ENCODE results near the gene IVNS1ABP. TPM values are rescaled to one million over a fixed set of nuclear protein-coding genes. Genes with fewer than 3 reads are reported as not detected.

Gene IVNS1ABP
- total RNA-seq, 4 donors from 2014 or later, result 41.8 to 125 (median 66.7) TPM

GRCh38 chr1:185319139-185319475 is 2.1 kb upstream of the IVNS1ABP start:
- peak overlapping the region in 3 of 4 donors; percentile 97 to 99 (median 98) for H3K27ac ChIP-seq
- H3K9me3 ChIP-seq, result no peaks in the 10 kb centered on the region
- no peaks in the 10 kb centered on the region for H3K27me3 ChIP-seq
- peaks cover 0 to 32% (median 12%) of the 10 kb centered on the region in 4 donors for H3K4me1 ChIP-seq
- no peak overlapping the region for H3K4me3 ChIP-seq
- TF ChIP-seq EP300 (IDR thresholded peaks at IDR 0.05) (no peak), POLR2A (IDR thresholded peaks at IDR 0.05) (no peak)
- TF ChIP-seq, protein P1, sequence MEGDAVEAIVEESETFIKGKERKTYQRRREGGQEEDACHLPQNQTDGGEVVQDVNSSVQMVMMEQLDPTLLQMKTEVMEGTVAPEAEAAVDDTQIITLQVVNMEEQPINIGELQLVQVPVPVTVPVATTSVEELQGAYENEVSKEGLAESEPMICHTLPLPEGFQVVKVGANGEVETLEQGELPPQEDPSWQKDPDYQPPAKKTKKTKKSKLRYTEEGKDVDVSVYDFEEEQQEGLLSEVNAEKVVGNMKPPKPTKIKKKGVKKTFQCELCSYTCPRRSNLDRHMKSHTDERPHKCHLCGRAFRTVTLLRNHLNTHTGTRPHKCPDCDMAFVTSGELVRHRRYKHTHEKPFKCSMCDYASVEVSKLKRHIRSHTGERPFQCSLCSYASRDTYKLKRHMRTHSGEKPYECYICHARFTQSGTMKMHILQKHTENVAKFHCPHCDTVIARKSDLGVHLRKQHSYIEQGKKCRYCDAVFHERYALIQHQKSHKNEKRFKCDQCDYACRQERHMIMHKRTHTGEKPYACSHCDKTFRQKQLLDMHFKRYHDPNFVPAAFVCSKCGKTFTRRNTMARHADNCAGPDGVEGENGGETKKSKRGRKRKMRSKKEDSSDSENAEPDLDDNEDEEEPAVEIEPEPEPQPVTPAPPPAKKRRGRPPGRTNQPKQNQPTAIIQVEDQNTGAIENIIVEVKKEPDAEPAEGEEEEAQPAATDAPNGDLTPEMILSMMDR (IDR thresholded peaks at IDR 0.05), result no peak
- no peaks in the 10 kb centered on the region for H3K36me3 ChIP-seq
- DNase-seq (ENCODE audit: low spot score in 2 of 2), result no peak
- 43 to 46% methylated on average over 1 of the region's 1 CpG for WGBS, 2 donors

GRCh38 chr1:185318431-185319138 is 1.5 kb upstream of the IVNS1ABP start:
- DNase-seq (ENCODE audit: low spot score in 2 of 2), result no peak
- WGBS, 2 donors, result 31 to 39% methylated on average over 10 of the region's 10 CpGs
- Histone ChIP-seq H3K27ac (peak overlapping the region; percentile 96 to 99 (median 98)), H3K36me3 (no peaks in the 10 kb centered on the region), H3K4me3 (peak overlapping the region in 2 of 4 donors; percentile 84 to 97), H3K4me1 (peaks cover 0 to 38% (median 14%) of the 10 kb centered on the region in 4 donors), H3K9me3 (no peaks in the 10 kb centered on the region), H3K27me3 (no peaks in the 10 kb centered on the region)
- TF ChIP-seq POLR2A (IDR thresholded peaks at IDR 0.05) (no peak), EP300 (IDR thresholded peaks at IDR 0.05) (peak in 1 of 2 donors; percentile 32)

- Histone ChIP-seq H3K36me3 (no peaks in the 10 kb centered on the region), H3K9me3 (no peaks in the 10 kb centered on the region), H3K27me3 (no peaks in the 10 kb centered on the region), H3K27ac (peak overlapping the region; percentile 96 to 99 (median 98)), H3K4me3 (peak overlapping the region; percentile 84 to 97 (median 90)), H3K4me1 (peaks cover 0 to 44% (median 18%) of the 10 kb centered on the region in 4 donors)
- WGBS, 2 donors, result 22 to 27% methylated on average over 11 of the region's 11 CpGs
- TF ChIP-seq POLR2A (IDR thresholded peaks at IDR 0.05) (no peak), EP300 (IDR thresholded peaks at IDR 0.05) (no peak)
- TF ChIP-seq, protein P1 (IDR thresholded peaks at IDR 0.05), result no peak
- DNase-seq (ENCODE audit: low spot score in 2 of 2), result no peak
These were observed 855 bp upstream of the IVNS1ABP start for GRCh38 chr1:185317886-185318310.

GRCh38 chr1:185316163-185317033 is 645 bp downstream of the IVNS1ABP start:
- DNase-seq (ENCODE audit: low spot score in 2 of 2), result peak; percentile 90 to 95
- 1% methylated on average over 63 to 84 of the region's 88 CpGs for WGBS, 2 donors
- H3K9me3 ChIP-seq, result no peaks in the 10 kb centered on the region
- no peaks in the 10 kb centered on the region for H3K27me3 ChIP-seq
- H3K36me3 ChIP-seq, result no peaks in the 10 kb centered on the region
- H3K4me1 ChIP-seq, result peaks cover 0 to 59% (median 22%) of the 10 kb centered on the region in 4 donors
- TF ChIP-seq, protein P1 (IDR thresholded peaks at IDR 0.05), result peak in 1 of 5 experiments; percentile 2
- TF ChIP-seq EP300 (IDR thresholded peaks at IDR 0.05) (peak in 1 of 2 donors; percentile 85), POLR2A (IDR thresholded peaks at IDR 0.05) (peak; percentile 44 to 70)
- H3K27ac ChIP-seq, result peak overlapping the region; percentile 96 to 99 (median 98)
- H3K4me3 ChIP-seq, result peak overlapping the region; percentile 84 to 97 (median 90)

DNA sequence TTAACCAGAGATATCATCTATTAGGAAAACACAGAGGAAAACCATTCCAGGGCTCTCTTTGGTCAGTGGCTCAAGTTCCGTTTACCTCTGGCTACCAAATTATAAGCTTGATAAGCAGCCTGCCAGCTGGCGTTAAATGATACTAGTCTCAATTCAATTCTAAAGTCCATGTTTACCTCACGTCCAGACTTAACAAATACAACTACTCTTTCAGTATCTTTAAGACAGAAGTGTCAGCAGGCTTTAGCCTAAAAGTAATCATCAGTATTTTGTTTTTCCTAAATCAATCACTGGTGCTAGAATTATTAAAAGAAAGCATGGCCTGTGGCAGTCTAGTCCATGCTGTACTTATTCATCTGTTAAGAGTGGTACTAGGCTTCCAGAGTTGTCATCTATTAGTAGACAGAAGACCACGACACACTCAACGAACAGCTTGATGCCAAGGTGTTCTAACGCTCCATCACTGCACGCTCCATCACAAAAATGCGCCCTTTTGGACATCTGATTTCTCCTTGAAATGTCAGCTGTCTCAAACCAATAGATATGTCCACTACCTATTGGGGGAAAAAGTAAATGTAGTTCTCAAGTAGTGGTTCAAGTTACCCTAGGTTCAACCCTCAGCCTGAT is 1.5 kb downstream of the IVNS1ABP start:
- peak overlapping the region; percentile 84 to 97 (median 90) for H3K4me3 ChIP-seq
- peaks cover 0 to 66% (median 22%) of the 10 kb centered on the region in 4 donors for H3K4me1 ChIP-seq
- DNase-seq (ENCODE audit: low spot score in 2 of 2), result no peak
- H3K27me3 ChIP-seq, result no peaks in the 10 kb centered on the region
- H3K9me3 ChIP-seq, result no peaks in the 10 kb centered on the region
- TF ChIP-seq POLR2A (IDR thresholded peaks at IDR 0.05) (no peak), EP300 (IDR thresholded peaks at IDR 0.05) (no peak)
- TF ChIP-seq, protein P1 (IDR thresholded peaks at IDR 0.05), result no peak
- peak overlapping the region; percentile 96 to 99 (median 98) for H3K27ac ChIP-seq
- 12 to 15% methylated on average over 8 of the region's 8 CpGs for WGBS, 2 donors
- H3K36me3 ChIP-seq, result peaks cover 0 to 2% (median 0%) of the 10 kb centered on the region in 3 donors

All from tibial nerve (tissue), 4 donors.